ENCODE measurements around the gene TEFM. TPM values are rescaled to one million over a fixed set of nuclear protein-coding genes. Genes with fewer than 3 reads are reported as not detected.
A peak's percentile ranks its signal among the peaks of the same experiment; 100 is the strongest.
"Not testable (repeated sequence)": the region's sequence is repeated elsewhere in the genome, so short reads cannot be mapped to it uniquely, and the experiment has no call there.

The TEFM gene
- total RNA-seq, 1 donor from 2014 or later, result 14.2 TPM

- intact Hi-C loops (cut with micrococcal nuclease), result no loop called here
- DNase-seq (peak; percentile 39), ATAC-seq (peak; percentile 27)
Measured at GRCh38 chr17:30922235-30923030, 16.4 kb upstream of the TEFM start.

- ATAC-seq (peak; percentile 92), DNase-seq (peak; percentile 80)
- intact Hi-C loops (cut with micrococcal nuclease), result no loop called here
Measured at GRCh38 chr17:30921544-30922196, 15.6 kb upstream of the TEFM start, which contains the start of gene ADAP2. ADAP2 (plus strand) TSS chr17:30921945; CDS start chr17:30922015, 70 bp downstream.

GRCh38 chr17:30920683-30921543 lies 14.9 kb upstream of the TEFM start:
- intact Hi-C loops (cut with micrococcal nuclease), result no loop called here
- ATAC-seq, result no peak
- DNase-seq, result no peak

- DNase-seq, result peak; percentile 32
Measured at GRCh38 chr17:30920282-30920681, 14.2 kb upstream of the TEFM start.

GRCh38 chr17:30917050-30917449 lies 11.0 kb upstream of the TEFM start:
- intact Hi-C loops (cut with micrococcal nuclease), result no loop called here

More at GRCh38 chr17:30920282-30920681, 14.2 kb upstream of the TEFM start:
- peak; percentile 41 for ATAC-seq
- intact Hi-C loops (cut with micrococcal nuclease), result no loop called here

GRCh38 chr17:30915833-30916611 lies 10.0 kb upstream of the TEFM start:
- DNase-seq (no peak), ATAC-seq (no peak)

More at GRCh38 chr17:30917050-30917449, 11.0 kb upstream of the TEFM start:
- ATAC-seq (no peak), DNase-seq (no peak)

GRCh38 chr17:30913955-30914354 lies 7.9 kb upstream of the TEFM start:
- intact Hi-C loops (cut with micrococcal nuclease), result no loop called here

More at GRCh38 chr17:30915833-30916611, 10.0 kb upstream of the TEFM start:
- intact Hi-C loops (cut with micrococcal nuclease), result no loop called here

GRCh38 chr17:30910151-30910550 lies 4.1 kb upstream of the TEFM start:
- intact Hi-C loops (cut with micrococcal nuclease); ATAC-seq: not testable (repeated sequence)

More at GRCh38 chr17:30913955-30914354, 7.9 kb upstream of the TEFM start:
- DNase-seq, result no peak
- no peak for ATAC-seq

GRCh38 chr17:30908717-30909420 lies 2.8 kb upstream of the TEFM start:
- DNase-seq, result no peak
- ATAC-seq, result no peak
- intact Hi-C loops (cut with micrococcal nuclease), result no loop called here

More at GRCh38 chr17:30910151-30910550, 4.1 kb upstream of the TEFM start:
- not testable (repeated sequence) for DNase-seq

GRCh38 chr17:30905742-30906100 lies 317 bp downstream of the TEFM start:
- ATAC-seq, result peak; percentile 55
- intact Hi-C loops (cut with micrococcal nuclease), result no loop called here

GRCh38 chr17:30897311-30897710 lies 8.7 kb downstream of the TEFM start:
- intact Hi-C loops (cut with micrococcal nuclease), result no loop called here
- no peak for DNase-seq
- no peak for ATAC-seq

More at GRCh38 chr17:30905742-30906100, 317 bp downstream of the TEFM start:
- no peak for DNase-seq

GRCh38 chr17:30894236-30894635 lies 11.8 kb downstream of the TEFM start:
- intact Hi-C loops (cut with micrococcal nuclease), result no loop called here
- no peak for DNase-seq
- ATAC-seq, result no peak

GRCh38 chr17:30886187-30886586 lies 19.9 kb downstream of the TEFM start:
- no peak for DNase-seq
- intact Hi-C loops (cut with micrococcal nuclease), result no loop called here
- ATAC-seq, result no peak

GRCh38 chr17:30869005-30869404 lies 37.0 kb downstream of the TEFM start:
- no peak for ATAC-seq
- intact Hi-C loops (cut with micrococcal nuclease), result no loop called here
- no peak for DNase-seq

GRCh38 chr17:30864636-30865035 lies 41.4 kb downstream of the TEFM start:
- no peak for ATAC-seq
- no peak for DNase-seq
- intact Hi-C loops (cut with micrococcal nuclease), result no loop called here

- ATAC-seq (no peak), DNase-seq (no peak)
- intact Hi-C loops (cut with micrococcal nuclease), result no loop called here
Measured at GRCh38 chr17:30858556-30859250, 47.3 kb downstream of the TEFM start.

- intact Hi-C loops (cut with micrococcal nuclease), result no loop called here
- no peak for ATAC-seq
- no peak for DNase-seq
Measured at GRCh38 chr17:30854146-30854545, 51.9 kb downstream of the TEFM start.
